IPS-NIHi11 (cell line): ENCODE results near the gene ATIC.

Experiments
- DNase-seq: peaks from one replicate; pipeline ENCODE4 v3.0.0; 2012; ENCODE audit warnings: mixed read lengths, low spot score

ATIC gene

GRCh38 chr2:215399067-215399716 is 87.3 kb downstream of the ATIC start:
- DNase-seq: no peak
